Measurements from ENCODE around the gene SLC25A25. TPM values are rescaled to one million over a fixed set of nuclear protein-coding genes. Genes with fewer than 3 reads are reported as not detected.

Gene SLC25A25
- total RNA-seq, 2 donors from 2014 or later, result 12.9 to 13.1 TPM

DNA sequence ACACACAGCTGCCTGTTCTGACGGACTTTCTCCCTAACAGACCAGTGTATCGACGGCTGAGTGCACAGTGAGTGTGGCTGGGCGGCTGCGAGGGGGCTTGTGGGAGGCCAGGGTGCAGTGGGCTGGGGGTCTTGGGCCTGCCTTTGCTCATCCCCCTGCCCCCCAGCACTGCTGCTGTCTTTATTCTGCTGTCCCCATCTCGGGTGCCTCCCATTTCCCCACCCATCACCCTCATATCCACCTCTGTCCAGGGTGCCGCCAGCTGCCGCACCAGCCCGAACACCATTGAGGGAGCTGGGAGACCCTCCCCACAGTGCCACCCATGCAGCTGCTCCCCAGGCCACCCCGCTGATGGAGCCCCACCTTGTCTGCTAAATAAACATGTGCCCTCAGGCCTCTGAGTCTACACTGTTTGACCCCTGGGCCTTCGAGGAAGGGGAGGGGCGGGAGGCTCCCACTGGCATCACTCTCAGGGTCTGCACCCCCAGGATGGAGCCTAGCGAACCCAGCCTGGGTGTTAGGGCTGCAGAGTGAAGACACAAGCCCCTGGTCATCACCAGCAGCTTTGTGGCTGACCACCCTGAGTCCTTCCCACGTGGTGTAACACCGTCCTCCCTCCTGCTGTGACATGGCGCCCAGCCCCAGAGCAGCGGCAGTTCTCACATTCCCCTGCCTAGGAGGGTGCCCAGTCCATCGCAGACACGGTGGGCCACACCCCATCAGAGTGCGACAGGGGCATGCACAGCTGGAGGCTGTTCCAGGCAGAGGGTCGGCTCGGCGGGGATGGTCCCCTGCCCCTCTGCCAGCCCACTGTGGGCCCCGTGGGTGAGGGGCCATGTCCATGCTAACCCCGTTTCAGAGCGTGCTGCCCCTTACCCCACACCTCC, 85.3 kb downstream of the SLC25A25 start:
- H3K36me3 ChIP-seq (ENCODE audit: control insufficient read depth, insufficient read depth, low read length), result no peaks in the 10 kb centered on the region
- Mint-ChIP-seq H3K4me1 (peaks cover 3% of the 10 kb centered on the region), H3K36me3 (ENCODE audit: low read depth) (no peaks in the 10 kb centered on the region), H3K4me3 (no peak overlapping the region), H3K27ac (no peak overlapping the region), H3K9me3 (no peaks in the 10 kb centered on the region), H3K27me3 (ENCODE audit: insufficient read depth) (peaks cover 6% of the 10 kb centered on the region)
- H3K4me1 ChIP-seq (ENCODE audit: control insufficient read depth, insufficient read depth, low read length), result no peaks in the 10 kb centered on the region
- DNase-seq, result peak; percentile 46
- no peaks in the 10 kb centered on the region for H3K9me3 ChIP-seq (ENCODE audit: control insufficient read depth, low read length)
- no peak overlapping the region for H3K27ac ChIP-seq (ENCODE audit: low read depth, low read length)
- no peaks in the 10 kb centered on the region for H3K27me3 ChIP-seq (ENCODE audit: control insufficient read depth, insufficient read depth, low read length, poor library complexity, severe bottlenecking)
- no peak overlapping the region for H3K4me3 ChIP-seq (ENCODE audit: low read length)
- no peak overlapping the region for H3K9ac ChIP-seq (ENCODE audit: extremely low read depth, low read length, poor library complexity, severe bottlenecking)
- WGBS, 2 experiments (ENCODE audit: insufficient coverage in 1 of 2, insufficient read length in 1 of 2), result 78 to 89% methylated on average over 5 to 26 of the region's 26 CpGs
- TF ChIP-seq, protein P1, sequence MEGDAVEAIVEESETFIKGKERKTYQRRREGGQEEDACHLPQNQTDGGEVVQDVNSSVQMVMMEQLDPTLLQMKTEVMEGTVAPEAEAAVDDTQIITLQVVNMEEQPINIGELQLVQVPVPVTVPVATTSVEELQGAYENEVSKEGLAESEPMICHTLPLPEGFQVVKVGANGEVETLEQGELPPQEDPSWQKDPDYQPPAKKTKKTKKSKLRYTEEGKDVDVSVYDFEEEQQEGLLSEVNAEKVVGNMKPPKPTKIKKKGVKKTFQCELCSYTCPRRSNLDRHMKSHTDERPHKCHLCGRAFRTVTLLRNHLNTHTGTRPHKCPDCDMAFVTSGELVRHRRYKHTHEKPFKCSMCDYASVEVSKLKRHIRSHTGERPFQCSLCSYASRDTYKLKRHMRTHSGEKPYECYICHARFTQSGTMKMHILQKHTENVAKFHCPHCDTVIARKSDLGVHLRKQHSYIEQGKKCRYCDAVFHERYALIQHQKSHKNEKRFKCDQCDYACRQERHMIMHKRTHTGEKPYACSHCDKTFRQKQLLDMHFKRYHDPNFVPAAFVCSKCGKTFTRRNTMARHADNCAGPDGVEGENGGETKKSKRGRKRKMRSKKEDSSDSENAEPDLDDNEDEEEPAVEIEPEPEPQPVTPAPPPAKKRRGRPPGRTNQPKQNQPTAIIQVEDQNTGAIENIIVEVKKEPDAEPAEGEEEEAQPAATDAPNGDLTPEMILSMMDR (conservative IDR thresholded peaks at IDR 0.05), result no peak

DNA sequence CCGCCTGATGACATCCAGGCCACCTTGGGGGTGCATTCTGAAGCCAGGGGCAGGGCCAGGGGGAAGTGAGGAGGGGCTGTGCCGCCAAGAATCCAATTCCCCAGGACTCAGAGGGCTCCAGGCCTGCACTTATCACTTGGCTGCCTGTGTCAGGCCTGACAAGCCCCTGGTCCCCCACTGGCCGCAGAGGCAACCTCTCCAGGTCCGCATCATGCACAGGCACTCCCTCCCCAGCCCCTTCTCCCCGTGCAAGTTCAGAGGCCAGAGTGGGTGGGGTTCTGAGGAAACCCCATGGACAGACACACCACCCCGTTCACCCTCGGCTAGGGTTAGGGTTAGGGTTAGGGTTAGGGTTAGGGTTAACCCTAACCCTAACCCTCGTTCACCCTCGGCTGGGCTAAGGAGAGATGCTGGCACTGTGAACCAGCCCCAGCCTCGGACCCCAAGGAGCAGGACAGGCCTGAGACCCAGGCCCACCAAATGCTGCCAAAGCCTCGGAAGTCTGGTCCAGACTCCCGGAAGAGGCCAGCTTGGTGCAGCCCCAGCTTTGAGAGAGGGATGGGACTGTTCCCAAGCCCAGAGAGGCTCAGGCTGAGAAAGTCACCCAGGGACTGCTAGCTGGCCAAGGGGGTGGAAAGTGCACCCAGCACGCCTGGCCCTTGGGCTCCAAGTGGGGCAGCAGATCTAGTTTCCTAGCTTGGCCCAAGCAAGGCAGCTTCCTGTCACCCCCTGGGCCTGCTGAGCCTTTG, 86.1 kb downstream of the SLC25A25 start:
- H3K4me1 ChIP-seq (ENCODE audit: control insufficient read depth, insufficient read depth, low read length), result no peaks in the 10 kb centered on the region
- H3K9me3 ChIP-seq (ENCODE audit: control insufficient read depth, low read length), result no peaks in the 10 kb centered on the region
- H3K27ac Mint-ChIP-seq, result no peak overlapping the region
- 84 to 94% methylated on average over 5 to 13 of the region's 13 CpGs for WGBS, 2 experiments (ENCODE audit: insufficient coverage in 1 of 2, insufficient read length in 1 of 2)
- H3K36me3 ChIP-seq (ENCODE audit: control insufficient read depth, insufficient read depth, low read length), result no peaks in the 10 kb centered on the region
- no peaks in the 10 kb centered on the region for H3K9me3 Mint-ChIP-seq
- no peak overlapping the region for H3K27ac ChIP-seq (ENCODE audit: low read depth, low read length)
- no peak overlapping the region for H3K9ac ChIP-seq (ENCODE audit: extremely low read depth, low read length, poor library complexity, severe bottlenecking)
- peak; percentile 39 for DNase-seq
- no peak overlapping the region for H3K4me3 Mint-ChIP-seq
- TF ChIP-seq, protein P1 (conservative IDR thresholded peaks at IDR 0.05), result no peak
- H3K4me1 Mint-ChIP-seq, result peaks cover 3% of the 10 kb centered on the region
- peaks cover 6% of the 10 kb centered on the region for H3K27me3 Mint-ChIP-seq (ENCODE audit: insufficient read depth)
- H3K36me3 Mint-ChIP-seq (ENCODE audit: low read depth), result no peaks in the 10 kb centered on the region
- H3K27me3 ChIP-seq (ENCODE audit: control insufficient read depth, insufficient read depth, low read length, poor library complexity, severe bottlenecking), result no peaks in the 10 kb centered on the region
- no peak overlapping the region for H3K4me3 ChIP-seq (ENCODE audit: low read length)

DNA sequence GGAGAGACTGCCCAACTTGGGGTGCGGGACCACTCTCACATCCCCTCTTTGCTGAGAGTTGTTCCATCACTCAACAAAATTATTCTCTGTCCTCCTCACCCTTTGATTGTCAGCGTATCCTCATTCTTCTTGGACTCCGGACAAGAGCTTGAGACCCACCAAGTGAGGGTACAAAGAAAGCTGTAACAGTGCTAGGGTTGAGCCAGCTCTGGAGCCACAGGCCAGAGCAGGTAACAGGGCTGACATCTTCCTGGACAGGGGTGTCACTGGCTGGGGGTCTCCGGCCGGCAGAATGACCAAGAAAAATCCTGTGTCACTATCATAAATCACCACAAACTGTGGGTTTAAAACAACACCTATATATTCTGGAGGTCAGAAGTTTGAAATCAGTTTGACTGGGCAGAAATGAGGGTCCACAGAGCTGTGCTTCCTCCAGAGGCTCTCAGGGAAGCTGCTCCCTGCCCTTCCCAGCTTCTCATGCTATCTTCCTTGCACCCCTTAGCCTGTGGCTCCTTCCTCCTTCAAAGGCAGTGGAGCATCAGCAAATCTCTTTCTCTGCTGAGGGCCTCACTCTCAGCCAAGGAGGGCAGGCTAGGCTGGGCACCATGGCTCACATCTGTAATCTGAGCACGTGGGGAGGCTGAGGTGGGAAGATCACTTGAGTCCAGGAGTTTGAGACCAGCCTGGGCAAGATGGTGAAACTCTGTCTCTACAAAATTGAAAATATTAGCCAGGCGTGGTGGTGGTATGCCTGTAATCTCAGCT, 87.9 kb downstream of the SLC25A25 start:
- Histone ChIP-seq H3K9ac (ENCODE audit: extremely low read depth, low read length, poor library complexity, severe bottlenecking) (no peak overlapping the region), H3K9me3 (ENCODE audit: control insufficient read depth, low read length) (no peaks in the 10 kb centered on the region), H3K27ac (ENCODE audit: low read depth, low read length) (no peak overlapping the region), H3K36me3 (ENCODE audit: control insufficient read depth, insufficient read depth, low read length) (no peaks in the 10 kb centered on the region), H3K27me3 (ENCODE audit: control insufficient read depth, insufficient read depth, low read length, poor library complexity, severe bottlenecking) (no peaks in the 10 kb centered on the region), H3K4me3 (ENCODE audit: low read length) (no peak overlapping the region), H3K4me1 (ENCODE audit: control insufficient read depth, insufficient read depth, low read length) (no peaks in the 10 kb centered on the region)
- no peaks in the 10 kb centered on the region for H3K36me3 Mint-ChIP-seq (ENCODE audit: low read depth)
- no peaks in the 10 kb centered on the region for H3K9me3 Mint-ChIP-seq
- WGBS, 2 experiments (ENCODE audit: insufficient coverage in 1 of 2, insufficient read length in 1 of 2), result 91 to 94% methylated on average over 2 to 7 of the region's 7 CpGs
- TF ChIP-seq, protein P1 (conservative IDR thresholded peaks at IDR 0.05), result no peak
- no peak overlapping the region for H3K27ac Mint-ChIP-seq
- peaks cover 3% of the 10 kb centered on the region for H3K27me3 Mint-ChIP-seq (ENCODE audit: insufficient read depth)
- no peak for DNase-seq
- H3K4me1 Mint-ChIP-seq, result peaks cover 2% of the 10 kb centered on the region
- H3K4me3 Mint-ChIP-seq, result no peak overlapping the region

Data from endodermal cell (in vitro differentiated cells).